GM12878 (cell line): ENCODE results near the gene AIG1. TPM values are rescaled to one million over a fixed set of nuclear protein-coding genes. Genes with fewer than 3 reads are reported as not detected.

Experiments used
- ATAC-seq: fragments of 200-7000 bp; cut with Tn5 transposase; 3 replicates; pipeline ENCODE4 v1.9.1; 2020; ENCODE audit warnings: mild to moderate bottlenecking, moderate library complexity
- BruUV-seq: library from RNA; stranded (reverse); fragments of 400-500 nt; replicated peaks from 2 replicates; lab custom pipeline; 2021; lab: Mats Ljungman, UMichigan
- CTCF ChIA-PET: fragments of 300-600 bp; sonication (Branson Sonifier 250); formaldehyde crosslinking; extraction: SDS; loops from one replicate; lab custom pipeline; 2021; ENCODE audit warnings: inconsistent platforms; lab: Yijun Ruan, JAX
- POLR2A ChIA-PET: fragments of 350-600 bp; formaldehyde crosslinking; extraction: SDS; loops from one replicate; lab custom pipeline; 2021; ENCODE audit warnings: inconsistent platforms; lab: Charles Lee
- RAD21 ChIA-PET: fragments of 300-600 bp; sonication (Branson Sonifier 250); formaldehyde crosslinking; loops from one replicate; lab custom pipeline; 2023; ENCODE audit warnings: antibody characterized with exemption; ENCODE audit not compliant: unreplicated experiment; lab: Charles Lee
- SMC1A ChIA-PET: fragments of 300-600 bp; sonication (Branson Sonifier 250); formaldehyde crosslinking; loops from one replicate; lab custom pipeline; 2023; ENCODE audit not compliant: unreplicated experiment, uncharacterized antibody; lab: Charles Lee
- DNase-seq: peaks from one replicate; pipeline ENCODE4 v3.0.0-alpha.2; 2011; ENCODE audit warnings: low read depth, low spot score
- FAIRE-seq: peaks from 3 replicates; lab custom pipeline; 2011; peaks lifted over from hg19 to GRCh38; lab: Jason Lieb, UNC
- H2AFZ ChIP-seq: 2 replicates; pipeline ENCODE4 v1.6.0; 2011; ENCODE audit warnings: low read depth, low read length, control low read depth; ENCODE audit not compliant: control insufficient read depth
- H3K27ac ChIP-seq: 2 replicates; pipeline ENCODE4 v1.5.1; 2011; ENCODE audit warnings: control low read depth; ENCODE audit not compliant: control insufficient read depth, insufficient read depth
- H3K27me3 ChIP-seq, 2 experiments: replicated peaks in 1 of 2; 2 replicates each; pipeline versions ENCODE4 v1.6.0 to v1.6.1; 2011; ENCODE audit warnings: low read length in 1 of 2; ENCODE audit not compliant: control insufficient read depth in 2 of 2, insufficient read depth in 2 of 2
- H3K36me3 ChIP-seq, 2 experiments: 2 replicates each; pipeline ENCODE4 v1.5.1; 2011; ENCODE audit warnings: low read length in 1 of 2; ENCODE audit not compliant: control insufficient read depth in 2 of 2, insufficient read depth in 2 of 2
- H3K4me1 ChIP-seq: 2 replicates; pipeline ENCODE4 v1.6.1; 2011; ENCODE audit warnings: mild to moderate bottlenecking, low read length, moderate library complexity, mixed read lengths; ENCODE audit not compliant: control insufficient read depth, insufficient read depth
- H3K4me2 ChIP-seq: 2 replicates; pipeline ENCODE4 v1.6.0; 2011; ENCODE audit warnings: control low read depth; ENCODE audit not compliant: control insufficient read depth, insufficient read depth
- H3K4me3 ChIP-seq: fragments of 200-600 bp; sonication (generic); 2 replicates; pipeline ENCODE4 v1.5.1; 2016
- H3K79me2 ChIP-seq: 2 replicates; pipeline ENCODE4 v1.6.0; 2011; ENCODE audit warnings: low read length; ENCODE audit not compliant: control insufficient read depth, insufficient read depth
- H3K9ac ChIP-seq: 2 replicates; pipeline ENCODE4 v1.8.0; 2011; ENCODE audit warnings: low read length, control low read depth, mixed read lengths; ENCODE audit not compliant: control insufficient read depth, insufficient read depth
- H3K9me3 ChIP-seq: replicated peaks from 3 replicates; pipeline ENCODE4 v1.5.1; 2011; ENCODE audit warnings: mild to moderate bottlenecking, low read length; ENCODE audit not compliant: control insufficient read depth, insufficient read depth
- H4K20me1 ChIP-seq: 2 replicates; pipeline ENCODE4 v1.6.0; 2011; ENCODE audit not compliant: control insufficient read depth, insufficient read depth
- BHLHE40 ChIP-seq, 2 experiments: fragments of 450-650 bp in 1 of 2; IDR thresholded peaks; 2 replicates each; pipeline ENCODE4 v1.6.1; 2011 to 2017; ENCODE audit warnings: low read depth in 2 of 2, borderline replicate concordance in 1 of 2, improper control_type of control experiment in 1 of 2, low read length in 1 of 2, mild to moderate bottlenecking in 1 of 2
- CBX5 ChIP-seq: sonication (generic); IDR thresholded peaks from 2 replicates; pipeline ENCODE4 v1.6.1; 2016; ENCODE audit warnings: low read depth, moderate library complexity, mild to moderate bottlenecking, inconsistent platforms
- PAX5 ChIP-seq: IDR thresholded peaks from 2 replicates; pipeline ENCODE4 v1.6.1; 2011; ENCODE audit warnings: low read depth, low read length, borderline replicate concordance
- SREBF2 ChIP-seq: IDR thresholded peaks from 2 replicates; pipeline ENCODE4 v1.6.1; 2012; ENCODE audit warnings: mild to moderate bottlenecking, low read length
- TARDBP ChIP-seq: IDR thresholded peaks from 2 replicates; pipeline ENCODE4 v1.6.1; 2016; ENCODE audit warnings: borderline replicate concordance
- ZBED1 ChIP-seq: IDR thresholded peaks from 2 replicates; pipeline ENCODE4 v1.6.1; 2016; ENCODE audit warnings: borderline replicate concordance
- ZNF687 ChIP-seq: fragments of 450-650 bp; IDR thresholded peaks from 2 replicates; pipeline ENCODE4 v1.6.1; 2017; ENCODE audit warnings: mild to moderate bottlenecking, moderate library complexity
- in situ Hi-C: fragments of 300-500 bp; cut with MboI; formaldehyde crosslinking; loops from 9 replicates; pipeline ENCODE4 v1.14.3; 2018; ENCODE audit warnings: mixed read lengths
- intact Hi-C: fragments of 100-400 bp; cut with micrococcal nuclease; formaldehyde crosslinking; loops from one replicate; pipeline ENCODE4 v1.14.2; 2022; ENCODE audit not compliant: unreplicated experiment
- polyA plus RNA-seq, 11 experiments: library from polyadenylated mRNA; depleted of rRNA in 4 of 11; unstranded in 6 of 11; stranded (reverse) in 5 of 11; fragments of >200 nt; fragmentation: Nextera tagmentation in 4 of 11; fragmentation: Illumina TruSeq in 1 of 11; extraction: Ambion mirVana in 4 of 11; extraction: Trizol in 1 of 11; gene quantifications; 1 replicate in 1 of 11; 2 replicates in 10 of 11; pipeline versions ENCODE4 v1.2.1 to v1.2.3, GENCODE V29; 2011 to 2016; ENCODE audit warnings: inconsistent platforms in 2 of 11, missing spikeins in 2 of 11, low read depth in 1 of 11
- total RNA-seq, 4 experiments: library from RNA; depleted of rRNA in 3 of 4; stranded (reverse); fragments of >200 nt in 3 of 4; fragmentation: Illumina TruSeq in 1 of 4; extraction: Trizol in 1 of 4; gene quantifications; 2 replicates each; pipeline versions ENCODE4 v1.2.1 to v1.2.3, GENCODE V29; 2013 to 2021
- TF ChIP-seq, protein P1 (sequence below): fragments of 450-650 bp; IDR thresholded peaks from 2 replicates; pipeline ENCODE4 v1.6.1; 2018; ENCODE audit warnings: borderline replicate concordance, mild to moderate bottlenecking; ENCODE audit not compliant: partially characterized antibody
- TF ChIP-seq, protein P2 (sequence below): fragments of 450-650 bp; IDR thresholded peaks from 2 replicates; pipeline ENCODE4 v1.6.1; 2018; ENCODE audit warnings: mild to moderate bottlenecking, low read depth, moderate library complexity; ENCODE audit not compliant: partially characterized antibody
- TF ChIP-seq, protein P3 (sequence below): IDR thresholded peaks from 2 replicates; pipeline ENCODE4 v1.6.1; 2012; ENCODE audit warnings: mild to moderate bottlenecking, low read depth, low read length

AIG1 gene
- total and polyA plus RNA-seq, 10 of the 15 experiments (the other 5 are each of a cell fraction or from before 2014, with no cell fraction given) = 27.0 to 74.5 (median 36.4) TPM

- ChIA-PET RAD21 (no interaction called here), CTCF (no interaction called here), SMC1A (no interaction called here), POLR2A (no interaction called here)
- H3K4me1 ChIP-seq = no peaks in the 10 kb centered on the region
- FAIRE-seq = no peak
- in situ Hi-C loops (no loop called here), intact Hi-C loops (no loop called here)
- H3K27ac ChIP-seq = no peak overlapping the region
- no peak for ATAC-seq
- no peaks in the 10 kb centered on the region for H3K9me3 ChIP-seq
- no peaks in the 10 kb centered on the region for H3K79me2 ChIP-seq
- BruUV-seq = no TSS peak
- H3K4me2 ChIP-seq = no peak overlapping the region
- no peak for DNase-seq
- no peak overlapping the region for H3K9ac ChIP-seq
- no peak overlapping the region for H3K4me3 ChIP-seq
- H4K20me1 ChIP-seq = no peaks in the 10 kb centered on the region
- no peaks in the 10 kb centered on the region for H3K36me3 ChIP-seq
- H3K27me3 ChIP-seq = no peaks in the 10 kb centered on the region
- H2AFZ ChIP-seq = no peak overlapping the region
- no peak for TF ChIP-seq TARDBP
- no peak for TF ChIP-seq SREBF2
- TF ChIP-seq, protein P1, sequence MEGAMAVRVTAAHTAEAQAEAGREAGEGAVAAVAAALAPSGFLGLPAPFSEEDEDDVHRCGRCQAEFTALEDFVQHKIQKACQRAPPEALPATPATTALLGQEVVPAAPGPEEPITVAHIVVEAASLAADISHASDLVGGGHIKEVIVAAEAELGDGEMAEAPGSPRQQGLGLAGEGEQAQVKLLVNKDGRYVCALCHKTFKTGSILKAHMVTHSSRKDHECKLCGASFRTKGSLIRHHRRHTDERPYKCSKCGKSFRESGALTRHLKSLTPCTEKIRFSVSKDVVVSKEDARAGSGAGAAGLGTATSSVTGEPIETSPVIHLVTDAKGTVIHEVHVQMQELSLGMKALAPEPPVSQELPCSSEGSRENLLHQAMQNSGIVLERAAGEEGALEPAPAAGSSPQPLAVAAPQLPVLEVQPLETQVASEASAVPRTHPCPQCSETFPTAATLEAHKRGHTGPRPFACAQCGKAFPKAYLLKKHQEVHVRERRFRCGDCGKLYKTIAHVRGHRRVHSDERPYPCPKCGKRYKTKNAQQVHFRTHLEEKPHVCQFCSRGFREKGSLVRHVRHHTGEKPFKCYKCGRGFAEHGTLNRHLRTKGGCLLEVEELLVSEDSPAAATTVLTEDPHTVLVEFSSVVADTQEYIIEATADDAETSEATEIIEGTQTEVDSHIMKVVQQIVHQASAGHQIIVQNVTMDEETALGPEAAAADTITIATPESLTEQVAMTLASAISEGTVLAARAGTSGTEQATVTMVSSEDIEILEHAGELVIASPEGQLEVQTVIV = no peak
- TF ChIP-seq, protein P2, sequence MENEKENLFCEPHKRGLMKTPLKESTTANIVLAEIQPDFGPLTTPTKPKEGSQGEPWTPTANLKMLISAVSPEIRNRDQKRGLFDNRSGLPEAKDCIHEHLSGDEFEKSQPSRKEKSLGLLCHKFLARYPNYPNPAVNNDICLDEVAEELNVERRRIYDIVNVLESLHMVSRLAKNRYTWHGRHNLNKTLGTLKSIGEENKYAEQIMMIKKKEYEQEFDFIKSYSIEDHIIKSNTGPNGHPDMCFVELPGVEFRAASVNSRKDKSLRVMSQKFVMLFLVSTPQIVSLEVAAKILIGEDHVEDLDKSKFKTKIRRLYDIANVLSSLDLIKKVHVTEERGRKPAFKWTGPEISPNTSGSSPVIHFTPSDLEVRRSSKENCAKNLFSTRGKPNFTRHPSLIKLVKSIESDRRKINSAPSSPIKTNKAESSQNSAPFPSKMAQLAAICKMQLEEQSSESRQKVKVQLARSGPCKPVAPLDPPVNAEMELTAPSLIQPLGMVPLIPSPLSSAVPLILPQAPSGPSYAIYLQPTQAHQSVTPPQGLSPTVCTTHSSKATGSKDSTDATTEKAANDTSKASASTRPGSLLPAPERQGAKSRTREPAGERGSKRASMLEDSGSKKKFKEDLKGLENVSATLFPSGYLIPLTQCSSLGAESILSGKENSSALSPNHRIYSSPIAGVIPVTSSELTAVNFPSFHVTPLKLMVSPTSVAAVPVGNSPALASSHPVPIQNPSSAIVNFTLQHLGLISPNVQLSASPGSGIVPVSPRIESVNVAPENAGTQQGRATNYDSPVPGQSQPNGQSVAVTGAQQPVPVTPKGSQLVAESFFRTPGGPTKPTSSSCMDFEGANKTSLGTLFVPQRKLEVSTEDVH = no peak
- no peak for TF ChIP-seq ZBED1
- TF ChIP-seq PAX5 = no peak
- no peak for TF ChIP-seq ZNF687
- TF ChIP-seq BHLHE40 (IDR thresholded peaks at IDR 0.05; ENCODE audit: borderline replicate concordance in 1 of 2, low read depth in 2 of 2, low read length in 1 of 2) = no peak
- TF ChIP-seq CBX5 = no peak
- TF ChIP-seq, protein P3, sequence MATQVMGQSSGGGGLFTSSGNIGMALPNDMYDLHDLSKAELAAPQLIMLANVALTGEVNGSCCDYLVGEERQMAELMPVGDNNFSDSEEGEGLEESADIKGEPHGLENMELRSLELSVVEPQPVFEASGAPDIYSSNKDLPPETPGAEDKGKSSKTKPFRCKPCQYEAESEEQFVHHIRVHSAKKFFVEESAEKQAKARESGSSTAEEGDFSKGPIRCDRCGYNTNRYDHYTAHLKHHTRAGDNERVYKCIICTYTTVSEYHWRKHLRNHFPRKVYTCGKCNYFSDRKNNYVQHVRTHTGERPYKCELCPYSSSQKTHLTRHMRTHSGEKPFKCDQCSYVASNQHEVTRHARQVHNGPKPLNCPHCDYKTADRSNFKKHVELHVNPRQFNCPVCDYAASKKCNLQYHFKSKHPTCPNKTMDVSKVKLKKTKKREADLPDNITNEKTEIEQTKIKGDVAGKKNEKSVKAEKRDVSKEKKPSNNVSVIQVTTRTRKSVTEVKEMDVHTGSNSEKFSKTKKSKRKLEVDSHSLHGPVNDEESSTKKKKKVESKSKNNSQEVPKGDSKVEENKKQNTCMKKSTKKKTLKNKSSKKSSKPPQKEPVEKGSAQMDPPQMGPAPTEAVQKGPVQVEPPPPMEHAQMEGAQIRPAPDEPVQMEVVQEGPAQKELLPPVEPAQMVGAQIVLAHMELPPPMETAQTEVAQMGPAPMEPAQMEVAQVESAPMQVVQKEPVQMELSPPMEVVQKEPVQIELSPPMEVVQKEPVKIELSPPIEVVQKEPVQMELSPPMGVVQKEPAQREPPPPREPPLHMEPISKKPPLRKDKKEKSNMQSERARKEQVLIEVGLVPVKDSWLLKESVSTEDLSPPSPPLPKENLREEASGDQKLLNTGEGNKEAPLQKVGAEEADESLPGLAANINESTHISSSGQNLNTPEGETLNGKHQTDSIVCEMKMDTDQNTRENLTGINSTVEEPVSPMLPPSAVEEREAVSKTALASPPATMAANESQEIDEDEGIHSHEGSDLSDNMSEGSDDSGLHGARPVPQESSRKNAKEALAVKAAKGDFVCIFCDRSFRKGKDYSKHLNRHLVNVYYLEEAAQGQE = no peak
Measured at GRCh38 chr6:143192766-143193165, 132.1 kb downstream of the AIG1 start.
